ENCODE data around the gene MCAM.

MCAM gene

GRCh38 chr11:119284344-119285157, 32.4 kb downstream of the MCAM start:
- H3K4me3 ChIP-seq (ENCODE audit: low read length), result no peak overlapping the region
- DNase-seq (ENCODE audit: low read depth), result peak; percentile 63
- peak; percentile 56 for TF ChIP-seq CTCF (IDR thresholded peaks at IDR 0.05; ENCODE audit: insufficient read depth, low read depth, low read length, missing control alignments)

- no peak overlapping the region for H3K4me3 ChIP-seq (ENCODE audit: low read length)
- no peak for DNase-seq (ENCODE audit: low read depth)
- no peak for TF ChIP-seq CTCF (IDR thresholded peaks at IDR 0.05; ENCODE audit: insufficient read depth, low read depth, low read length, missing control alignments)
Observed at GRCh38 chr11:119282495-119282894, 34.4 kb downstream of the MCAM start.

- no peak for TF ChIP-seq CTCF (IDR thresholded peaks at IDR 0.05; ENCODE audit: insufficient read depth, low read depth, low read length, missing control alignments)
- no peak overlapping the region for H3K4me3 ChIP-seq (ENCODE audit: low read length)
Observed at GRCh38 chr11:119277660-119278059, 39.3 kb downstream of the MCAM start.

GRCh38 chr11:119273721-119274120, 43.2 kb downstream of the MCAM start:
- no peak for DNase-seq (ENCODE audit: low read depth)
- H3K4me3 ChIP-seq (ENCODE audit: low read length), result no peak overlapping the region
- no peak for TF ChIP-seq CTCF (IDR thresholded peaks at IDR 0.05; ENCODE audit: insufficient read depth, low read depth, low read length, missing control alignments)

More at GRCh38 chr11:119277660-119278059, 39.3 kb downstream of the MCAM start:
- DNase-seq (ENCODE audit: low read depth), result no peak

GRCh38 chr11:119267645-119268044, 49.3 kb downstream of the MCAM start:
- no peak overlapping the region for H3K4me3 ChIP-seq (ENCODE audit: low read length)
- DNase-seq (ENCODE audit: low read depth), result no peak
- no peak for TF ChIP-seq CTCF (IDR thresholded peaks at IDR 0.05; ENCODE audit: insufficient read depth, low read depth, low read length, missing control alignments)

- no peak for TF ChIP-seq CTCF (IDR thresholded peaks at IDR 0.05; ENCODE audit: insufficient read depth, low read depth, low read length, missing control alignments)
- DNase-seq (ENCODE audit: low read depth), result peak; percentile 61
- H3K4me3 ChIP-seq (ENCODE audit: low read length), result no peak overlapping the region
Observed at GRCh38 chr11:119266517-119267255, 50.2 kb downstream of the MCAM start.
